Naive thymus-derived CD4-positive, alpha-beta T cell (primary cell): ENCODE results near the gene JSRP1. TPM values are rescaled to one million over a fixed set of nuclear protein-coding genes. Genes with fewer than 3 reads are reported as not detected.

Source experiments
- ATAC-seq: fragments of 150-1000 bp; cut with Tn5 transposase; 2 replicates; pipeline ENCODE4 v1.10.0; 2021; ENCODE audit warnings: mild to moderate bottlenecking, moderate library complexity
- CTCF ChIA-PET: fragments of 350-600 bp; sonication (Branson Sonifier 250); formaldehyde crosslinking; loops from one replicate; lab custom pipeline; 2021; ENCODE audit warnings: antibody characterized with exemption; lab: Charles Lee
- POLR2A ChIA-PET: fragments of 350-600 bp; sonication (Branson Sonifier 250); formaldehyde crosslinking; loops from one replicate; lab custom pipeline; 2021; ENCODE audit warnings: antibody characterized with exemption, inconsistent platforms; lab: Charles Lee
- DNase-seq, 9 donors: peaks; one replicate each; pipeline versions ENCODE4 v3.0.0 to v3.0.0-alpha.2; 2020 to 2022; ENCODE audit warnings: mixed read lengths in 1 of 9
- H3K27ac ChIP-seq: one replicate; pipeline ENCODE4 v1.7.0; 2013; ENCODE audit warnings: mild to moderate bottlenecking, low read depth, low read length, moderate library complexity
- H3K27me3 ChIP-seq, 2 donors: one replicate each; pipeline ENCODE4 v1.7.0; 2013; ENCODE audit warnings: low read length in 2 of 2, mild to moderate bottlenecking in 2 of 2, moderate library complexity in 2 of 2; ENCODE audit not compliant: control insufficient read depth in 2 of 2, insufficient read depth in 2 of 2
- H3K36me3 ChIP-seq, 3 experiments: 1 replicate in 2 of 3; 2 replicates in 1 of 3; pipeline ENCODE4 v1.7.0; 2013; ENCODE audit warnings: low read length in 3 of 3, mild to moderate bottlenecking in 3 of 3, moderate library complexity in 1 of 3; ENCODE audit not compliant: insufficient read depth in 3 of 3, control insufficient read depth in 2 of 3
- H3K4me1 ChIP-seq, 2 donors: one replicate each; pipeline ENCODE4 v1.7.0; 2013; ENCODE audit warnings: low read length in 2 of 2, mild to moderate bottlenecking in 2 of 2, moderate library complexity in 1 of 2; ENCODE audit not compliant: control insufficient read depth in 2 of 2, insufficient read depth in 2 of 2
- H3K4me3 ChIP-seq: 2 replicates; pipeline ENCODE4 v1.7.0; 2013; ENCODE audit warnings: mild to moderate bottlenecking, low read length
- H3K9me3 ChIP-seq, 3 experiments: 1 replicate in 2 of 3; 2 replicates in 1 of 3; pipeline ENCODE4 v1.7.0; 2013; ENCODE audit warnings: low read length in 3 of 3; ENCODE audit not compliant: control insufficient read depth in 2 of 3
- H3K27ac Mint-ChIP-seq, 9 donors: one replicate each; pipeline ENCODE4 v1.8.0; 2020 to 2022; ENCODE audit warnings: mixed read lengths in 9 of 9, mild to moderate bottlenecking in 8 of 9, moderate library complexity in 5 of 9, inconsistent platforms in 2 of 9
- H3K27me3 Mint-ChIP-seq, 5 donors: one replicate each; pipeline ENCODE4 v1.8.0; 2021 to 2022; ENCODE audit warnings: mixed read lengths in 5 of 5, mild to moderate bottlenecking in 1 of 5
- H3K36me3 Mint-ChIP-seq, 5 donors: one replicate each; pipeline ENCODE4 v1.8.0; 2020 to 2022; ENCODE audit warnings: mixed read lengths in 5 of 5, mild to moderate bottlenecking in 3 of 5, inconsistent platforms in 1 of 5
- H3K4me1 Mint-ChIP-seq, 7 donors: one replicate each; pipeline ENCODE4 v1.8.0; 2020 to 2022; ENCODE audit warnings: mixed read lengths in 7 of 7, mild to moderate bottlenecking in 3 of 7, inconsistent platforms in 1 of 7
- H3K4me3 Mint-ChIP-seq, 10 donors: one replicate each; pipeline ENCODE4 v1.8.0; 2020 to 2022; ENCODE audit warnings: mild to moderate bottlenecking in 10 of 10, mixed read lengths in 10 of 10, moderate library complexity in 6 of 10, inconsistent platforms in 2 of 10
- H3K9me3 Mint-ChIP-seq, 11 donors: one replicate each; pipeline ENCODE4 v1.8.0; 2020 to 2022; ENCODE audit warnings: mixed read lengths in 11 of 11, mild to moderate bottlenecking in 4 of 11, inconsistent platforms in 1 of 11, moderate library complexity in 1 of 11
- intact Hi-C, 2 donors: fragments of 100-400 bp; cut with micrococcal nuclease; formaldehyde crosslinking; loops; one replicate each; pipeline ENCODE4 v1.15.1; 2023
- polyA plus RNA-seq, 2 donors: library from polyadenylated mRNA; unstranded; fragments of 300-500 nt; fragmentation: Illumina TruSeq; gene quantifications; one replicate each; pipeline ENCODE4 v1.2.3, GENCODE V29; 2021
- total RNA-seq, 6 experiments: library from RNA in 5 of 6; stranded (reverse) in 5 of 6; gene quantifications; 1 replicate in 5 of 6; 2 replicates in 1 of 6; pipeline ENCODE4 v1.2.3 and lab custom pipeline; 2021 to 2026

Gene JSRP1
- total and polyA plus RNA-seq, 7 experiments from 2014 or later = 0.24 to 0.54 (median 0.34) TPM; not detected in 3

DNA sequence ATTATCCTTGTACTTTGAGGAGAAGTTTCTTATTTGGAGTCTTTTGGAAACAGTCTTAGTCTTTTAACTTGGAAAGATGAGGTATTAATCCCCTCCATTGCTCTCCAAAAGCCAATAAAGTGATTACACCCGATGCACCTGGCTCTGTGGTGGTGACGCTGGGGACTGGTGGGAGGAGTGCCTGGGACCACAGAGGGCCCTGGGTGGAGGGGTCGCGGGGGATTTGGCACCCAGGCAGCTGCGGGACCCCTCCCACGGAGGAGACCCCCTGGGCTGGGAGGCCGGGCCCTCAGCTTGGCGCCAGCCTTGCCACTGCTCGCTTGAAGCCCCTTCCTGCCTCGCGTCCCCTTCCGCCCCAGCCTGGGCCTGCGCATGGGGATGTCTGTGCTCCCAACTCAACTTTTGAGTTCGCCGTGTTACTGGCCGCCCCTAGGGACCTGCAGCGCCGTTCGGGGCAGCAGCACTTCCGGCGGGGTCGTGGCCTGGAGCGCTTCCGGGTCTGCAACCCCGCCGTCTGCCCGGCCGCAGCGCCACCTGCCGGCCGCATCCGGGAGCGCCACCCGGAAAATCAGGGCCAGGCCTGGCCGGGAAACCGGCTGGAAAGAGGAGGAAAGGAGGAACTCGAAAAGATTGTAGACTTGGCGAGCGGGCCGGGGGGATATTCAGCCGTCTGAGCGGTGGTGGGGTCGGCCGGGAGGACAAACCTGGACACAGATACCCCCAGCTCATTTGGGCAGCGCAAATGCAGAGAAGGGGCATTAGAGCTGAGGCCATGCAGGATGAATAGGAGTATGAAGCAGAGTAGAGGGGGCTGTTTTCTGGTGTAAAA, 17.4 kb upstream of the JSRP1 start:
- CTCF ChIA-PET = interaction anchor here (0.6 to 3.7 kb wide), 14 partner anchors 12 to 226 kb away, joined by 3 to 27 read pairs (median 4); partner anchors contain the start of gene PLEKHJ1
- peak; percentile 26 for ATAC-seq

DNA sequence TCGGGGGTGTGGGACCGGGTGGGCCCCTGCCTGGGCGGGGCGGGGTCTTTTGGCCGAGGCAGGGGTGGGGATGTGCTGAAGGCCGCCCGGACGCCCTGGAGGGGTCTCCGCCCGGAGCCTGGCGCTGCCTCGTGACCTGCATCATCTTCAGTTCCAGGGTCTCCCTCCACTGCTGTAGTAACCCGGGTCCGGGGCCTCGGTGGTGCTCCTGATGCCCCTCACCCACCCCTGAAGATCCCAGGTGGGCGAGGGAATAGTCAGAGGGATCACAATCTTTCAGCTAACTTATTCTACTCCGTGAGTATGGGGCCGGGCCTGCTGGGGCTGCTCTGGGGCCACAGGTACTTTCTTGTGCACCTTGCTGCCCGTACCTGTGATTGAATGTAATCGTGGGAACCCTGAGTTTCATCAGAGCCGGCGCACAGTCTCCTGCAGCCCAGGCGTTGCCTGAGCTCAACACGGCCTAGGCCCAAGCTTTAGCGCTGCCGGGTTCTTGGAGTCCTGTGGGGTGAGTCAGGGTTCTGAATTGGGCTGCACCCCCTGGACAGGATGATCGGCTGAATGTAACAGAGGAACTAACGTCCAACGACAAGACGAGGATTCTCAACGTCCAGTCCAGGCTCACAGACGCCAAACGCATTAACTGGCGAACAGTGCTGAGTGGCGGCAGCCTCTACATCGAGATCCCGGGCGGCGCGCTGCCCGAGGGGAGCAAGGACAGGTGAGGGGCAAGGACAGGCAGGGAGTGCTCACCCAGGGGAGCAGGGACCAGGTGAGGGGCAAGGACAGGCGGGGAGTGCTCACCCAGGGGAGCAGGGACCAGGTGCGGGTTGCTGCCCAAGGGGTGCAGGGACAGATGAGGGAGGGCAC, 15.3 kb upstream of the JSRP1 start:
- POLR2A ChIA-PET = interaction anchor here (0.9 to 7.2 kb wide), 18 partner anchors 9 to 237 kb away, joined by 3 to 135 read pairs (median 6); partner anchors contain the start of genes GADD45B, JSRP1, PEAK3 and PLEKHJ1
- Mint-ChIP-seq H3K27ac (peak overlapping the region; percentile 85 to 97 (median 89)), H3K4me3 (peak overlapping the region; percentile 86 to 96 (median 90)), H3K9me3 (peaks cover 0 to 3% (median 0%) of the 10 kb centered on the region in 11 donors), H3K36me3 (peaks cover 0 to 21% (median 7%) of the 10 kb centered on the region in 5 donors), H3K4me1 (peaks cover 26 to 53% (median 36%) of the 10 kb centered on the region in 7 donors), H3K27me3 (no peaks in the 10 kb centered on the region)
- CTCF ChIA-PET = interaction anchor here (0.8 to 3.5 kb wide), 10 partner anchors 12 to 119 kb away, joined by 3 to 14 read pairs (median 4); partner anchors contain the start of gene PLEKHJ1
- no peak for ATAC-seq
- intact Hi-C loops = loop anchor here in 1 of 2 donors (10.0 kb wide), 1 partner anchor 343 kb away; no protein-coding TSS in a partner anchor
- Histone ChIP-seq H3K4me1 (peaks cover 30 to 32% of the 10 kb centered on the region in 2 donors), H3K4me3 (peak overlapping the region; percentile 55), H3K27me3 (no peaks in the 10 kb centered on the region), H3K9me3 (no peaks in the 10 kb centered on the region), H3K36me3 (peaks cover 0 to 39% (median 12%) of the 10 kb centered on the region in 3 experiments), H3K27ac (peak overlapping the region; percentile 87)
- DNase-seq = peak in 2 of 9 donors; percentile 22 to 42

More for the DNA sequence above, 17.4 kb upstream of the JSRP1 start:
- peaks cover 0 to 43% (median 12%) of the 10 kb centered on the region in 3 experiments for H3K36me3 ChIP-seq
- Mint-ChIP-seq H3K27ac (peak overlapping the region; percentile 67 to 90 (median 83)), H3K4me3 (peak overlapping the region; percentile 25 to 96 (median 66)), H3K4me1 (peaks cover 22 to 41% (median 33%) of the 10 kb centered on the region in 7 donors), H3K27me3 (no peaks in the 10 kb centered on the region), H3K36me3 (peaks cover 0 to 21% (median 7%) of the 10 kb centered on the region in 5 donors), H3K9me3 (peaks cover 0 to 3% (median 0%) of the 10 kb centered on the region in 11 donors)
- H3K27me3 ChIP-seq = no peaks in the 10 kb centered on the region
- H3K27ac ChIP-seq = peak overlapping the region; percentile 72
- POLR2A ChIA-PET = interaction anchor here (0.6 to 7.2 kb wide), 15 partner anchors 12 to 217 kb away, joined by 3 to 135 read pairs (median 7); partner anchors contain the start of genes GADD45B, JSRP1, LSM7 and PLEKHJ1
- no peaks in the 10 kb centered on the region for H3K9me3 ChIP-seq
- intact Hi-C loops = loop anchor here (1.0 to 10.0 kb wide), 9 partner anchors 15 to 341 kb away; partner anchors contain the start of genes PLEKHJ1 (in 2 of the 2), SF3A2 (in 2 of the 2), AP3D1 (in 1 of the 2) and TIMM13 (in 1 of the 2)
- peak; percentile 59 to 89 (median 70) for DNase-seq
- peaks cover 24 to 29% of the 10 kb centered on the region in 2 donors for H3K4me1 ChIP-seq
- H3K4me3 ChIP-seq = peak overlapping the region; percentile 37

DNA sequence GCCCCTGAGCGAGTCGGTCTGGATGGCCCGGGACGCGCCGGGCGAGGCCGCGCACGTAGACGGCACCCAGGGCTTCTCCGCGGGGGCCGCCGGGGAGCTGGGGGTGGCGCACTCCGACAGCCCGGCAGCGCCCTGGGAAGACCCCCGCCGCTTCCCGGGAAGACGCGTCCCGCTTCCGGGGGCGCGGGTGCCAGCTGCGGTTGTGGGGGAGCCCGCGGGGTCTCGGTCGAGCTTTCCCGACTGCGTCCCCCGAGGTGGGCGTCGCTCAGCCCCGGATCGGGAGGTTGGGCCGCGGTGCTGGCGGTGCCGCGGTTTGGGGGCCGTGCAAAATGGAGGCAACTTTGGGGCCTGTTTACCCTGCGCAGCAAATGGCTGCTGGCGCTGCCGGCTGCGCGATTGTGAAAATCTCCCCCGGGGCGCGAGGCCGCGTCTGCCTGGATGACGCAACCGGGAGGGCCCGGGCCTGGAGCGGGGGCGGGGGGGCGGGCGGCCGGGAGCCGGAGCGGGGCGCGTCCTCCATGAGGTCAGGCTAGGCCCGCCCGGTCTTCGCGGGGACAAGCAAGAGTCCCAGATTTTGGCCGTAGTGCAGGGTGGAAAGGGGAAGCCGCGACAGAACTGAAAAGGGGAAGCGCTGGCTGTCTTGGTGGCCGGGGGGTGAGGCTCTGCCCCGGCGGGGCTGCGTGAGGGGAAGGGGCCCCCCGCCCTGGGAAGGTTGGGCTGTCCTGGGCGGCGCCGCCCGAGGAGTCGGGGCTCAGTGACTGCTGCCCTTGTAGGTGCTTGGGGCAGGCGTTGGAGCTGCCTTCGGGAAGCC, 14.4 kb upstream of the JSRP1 start:
- H3K9me3 Mint-ChIP-seq = peaks cover 0 to 3% (median 0%) of the 10 kb centered on the region in 11 donors
- ChIA-PET CTCF (interaction anchor here (0.5 to 1.8 kb wide), 5 partner anchors 13 to 555 kb away, joined by 3 to 13 read pairs (median 3); partner anchors contain the start of gene PLEKHJ1), POLR2A (interaction anchor here (0.6 to 7.2 kb wide), 25 partner anchors 9 to 1418 kb away, joined by 3 to 135 read pairs (median 5); partner anchors contain the start of genes AMH, GADD45B, JSRP1 and PEAK3)
- DNase-seq (peak; percentile 59 to 77 (median 65)), ATAC-seq (peak; percentile 37)
- Histone ChIP-seq H3K9me3 (no peaks in the 10 kb centered on the region), H3K4me3 (peak overlapping the region; percentile 96), H3K4me1 (peaks cover 32 to 35% of the 10 kb centered on the region in 2 donors), H3K27me3 (no peaks in the 10 kb centered on the region), H3K36me3 (peaks cover 0 to 34% (median 12%) of the 10 kb centered on the region in 3 experiments), H3K27ac (peak overlapping the region; percentile 87)
- intact Hi-C loops = loop anchor here in 1 of 2 donors (10.0 kb wide), 1 partner anchor 344 kb away; no protein-coding TSS in a partner anchor
- H3K27ac Mint-ChIP-seq = peak overlapping the region in 8 of 9 donors; percentile 46 to 89 (median 86)
- peaks cover 0 to 21% (median 7%) of the 10 kb centered on the region in 5 donors for H3K36me3 Mint-ChIP-seq
- H3K27me3 Mint-ChIP-seq = no peaks in the 10 kb centered on the region
- peaks cover 29 to 61% (median 40%) of the 10 kb centered on the region in 7 donors for H3K4me1 Mint-ChIP-seq
- H3K4me3 Mint-ChIP-seq = peak overlapping the region; percentile 86 to 96 (median 91)

DNA sequence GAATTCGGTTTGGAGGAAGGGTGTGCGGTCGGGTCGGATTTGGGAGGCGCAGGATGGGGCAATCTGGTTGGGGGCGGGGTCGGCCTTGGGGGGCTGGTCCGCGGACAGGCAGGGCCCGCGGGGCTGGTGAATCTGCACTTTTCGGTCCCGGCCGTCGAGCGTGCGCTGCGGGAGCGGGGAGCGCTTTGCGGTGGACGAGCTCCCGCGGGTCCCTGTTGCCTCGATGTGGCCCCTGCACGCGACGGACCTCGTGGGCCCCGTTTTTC, 13.9 kb upstream of the JSRP1 start:
- Histone ChIP-seq H3K36me3 (peaks cover 0 to 34% (median 12%) of the 10 kb centered on the region in 3 experiments), H3K9me3 (no peaks in the 10 kb centered on the region), H3K27me3 (no peaks in the 10 kb centered on the region), H3K4me1 (peaks cover 32 to 35% of the 10 kb centered on the region in 2 donors), H3K27ac (peak overlapping the region; percentile 87), H3K4me3 (peak overlapping the region; percentile 96)
- peaks cover 29 to 58% (median 39%) of the 10 kb centered on the region in 7 donors for H3K4me1 Mint-ChIP-seq
- H3K27me3 Mint-ChIP-seq = no peaks in the 10 kb centered on the region
- H3K27ac Mint-ChIP-seq = peak overlapping the region; percentile 72 to 94 (median 88)
- H3K36me3 Mint-ChIP-seq = peaks cover 0 to 21% (median 7%) of the 10 kb centered on the region in 5 donors
- peak in 1 of 9 donors; percentile 64 for DNase-seq
- no peak for ATAC-seq
- ChIA-PET POLR2A (interaction anchor here (0.6 to 7.2 kb wide), 25 partner anchors 8 to 1419 kb away, joined by 3 to 135 read pairs (median 5); partner anchors contain the start of genes AMH, GADD45B, JSRP1 and PLEKHJ1), CTCF (interaction anchor here (0.5 to 1.2 kb wide), 2 partner anchors 12 to 555 kb away, joined by 3 read pairs; no protein-coding TSS in a partner anchor)
- H3K9me3 Mint-ChIP-seq = peaks cover 0 to 3% (median 0%) of the 10 kb centered on the region in 11 donors
- intact Hi-C loops = loop anchor here in 1 of 2 donors (10.0 kb wide), 1 partner anchor 345 kb away; no protein-coding TSS in a partner anchor
- H3K4me3 Mint-ChIP-seq = peak overlapping the region; percentile 86 to 96 (median 90)
